ENCODE data around the gene PAX6.

The PAX6 gene

GRCh38 chr11:31822175-31822926 is 11.2 kb upstream of the PAX6 start:
- DNase-seq, result no peak

- no peak for DNase-seq
Observed at GRCh38 chr11:31821766-31822165, 10.6 kb upstream of the PAX6 start.

- DNase-seq, result no peak
Observed at GRCh38 chr11:31821235-31821764, 10.2 kb upstream of the PAX6 start.

GRCh38 chr11:31820438-31820818 is 9.3 kb upstream of the PAX6 start:
- DNase-seq, result no peak

- DNase-seq, result no peak
Observed at GRCh38 chr11:31819621-31820437, 8.7 kb upstream of the PAX6 start.

GRCh38 chr11:31818874-31819331 is 7.8 kb upstream of the PAX6 start:
- no peak for DNase-seq

- no peak for DNase-seq
Observed at GRCh38 chr11:31818425-31818755, 7.3 kb upstream of the PAX6 start.

GRCh38 chr11:31817621-31818424 is 6.7 kb upstream of the PAX6 start:
- DNase-seq, result no peak

GRCh38 chr11:31817054-31817620 is 6.0 kb upstream of the PAX6 start:
- no peak for DNase-seq

GRCh38 chr11:31816468-31817053 is 5.4 kb upstream of the PAX6 start:
- DNase-seq, result no peak

- DNase-seq, result no peak
Observed at GRCh38 chr11:31815711-31816467, 4.8 kb upstream of the PAX6 start.

GRCh38 chr11:31814176-31814868 is 3.2 kb upstream of the PAX6 start:
- DNase-seq, result no peak

- DNase-seq, result no peak
Observed at GRCh38 chr11:31813391-31814175, 2.5 kb upstream of the PAX6 start.

GRCh38 chr11:31812383-31813381 is 1.6 kb upstream of the PAX6 start:
- DNase-seq, result no peak

GRCh38 chr11:31809857-31810778 is 1.0 kb downstream of the PAX6 start:
- no peak for DNase-seq

GRCh38 chr11:31809541-31809856 is 1.6 kb downstream of the PAX6 start:
- DNase-seq, result no peak

GRCh38 chr11:31808721-31809540 is 2.2 kb downstream of the PAX6 start:
- DNase-seq, result no peak

Measured in stimulated activated CD4-positive, alpha-beta T cell treated with anti-CD3 and anti-CD28 coated beads, Interleukin-15, amount 100 ng/mL, for 24 hours (primary cell).